Stimulated activated CD4-positive, alpha-beta T cell treated with anti-CD3 and anti-CD28 coated beads, Interleukin-15, amount 100 ng/mL, for 1 hour (primary cell): ENCODE results near the gene CNN3.

ENCODE experiments used
- DNase-seq, 2 donors: peaks; one replicate each; pipeline ENCODE4 v3.0.0-alpha.2; 2020; ENCODE audit warnings: low read depth in 1 of 2, low spot score in 1 of 2

CNN3 gene

GRCh38 chr1:94926915-94927404, at the start of gene CNN3:
CNN3 (minus strand) TSS chr1:94927110; CDS start chr1:94926894, 216 bp downstream.
- peak; percentile 26 to 52 for DNase-seq

DNA sequence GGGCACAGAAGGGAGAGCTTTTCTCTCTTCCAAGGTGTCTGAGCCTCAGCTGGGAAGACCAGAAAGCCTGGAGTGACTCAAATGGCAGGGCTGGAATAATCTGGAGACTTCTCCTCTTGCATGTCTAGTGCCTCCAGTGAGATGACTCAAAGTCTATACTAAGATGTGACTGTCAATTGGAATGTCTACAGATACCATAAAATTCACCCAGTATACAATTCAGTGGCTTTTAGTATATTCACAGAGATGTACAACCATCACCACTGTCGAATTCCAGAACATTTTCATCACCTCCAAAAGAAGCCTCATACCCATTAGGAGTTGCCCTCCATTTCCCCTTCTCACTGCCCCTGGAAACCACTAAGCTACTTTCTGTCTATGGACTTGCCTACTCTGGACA, 47.9 kb upstream of the CNN3 start:
- DNase-seq = no peak

DNA sequence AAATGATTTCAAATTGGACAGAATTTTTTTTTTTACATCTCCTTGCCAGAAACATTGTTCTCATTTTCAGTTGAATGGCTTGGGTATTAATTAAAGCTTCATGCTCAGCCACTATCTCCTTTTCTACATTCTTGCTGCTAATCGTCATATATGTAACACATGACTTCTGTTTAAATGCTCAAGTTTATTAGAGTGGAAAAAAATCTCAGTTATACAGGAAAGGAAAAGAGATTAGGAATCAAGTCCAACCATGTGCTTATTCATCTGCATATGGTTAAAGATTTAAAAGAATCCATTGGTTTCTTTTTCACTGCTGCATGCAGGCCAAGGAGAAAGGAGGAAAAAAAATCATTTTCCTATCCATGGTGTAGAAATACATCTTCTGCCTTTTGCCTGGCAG, 47.3 kb upstream of the CNN3 start:
- no peak for DNase-seq

- no peak for DNase-seq
Measured at GRCh38 chr1:94973309-94973922, 46.5 kb upstream of the CNN3 start.

GRCh38 chr1:94971491-94971924, 44.6 kb upstream of the CNN3 start:
- no peak for DNase-seq

- no peak for DNase-seq
Measured at GRCh38 chr1:94970783-94971182, 43.9 kb upstream of the CNN3 start.

- DNase-seq = no peak
Measured at GRCh38 chr1:94969137-94969536, 42.2 kb upstream of the CNN3 start.

GRCh38 chr1:94966033-94966432, 39.1 kb upstream of the CNN3 start:
- DNase-seq = no peak

DNA sequence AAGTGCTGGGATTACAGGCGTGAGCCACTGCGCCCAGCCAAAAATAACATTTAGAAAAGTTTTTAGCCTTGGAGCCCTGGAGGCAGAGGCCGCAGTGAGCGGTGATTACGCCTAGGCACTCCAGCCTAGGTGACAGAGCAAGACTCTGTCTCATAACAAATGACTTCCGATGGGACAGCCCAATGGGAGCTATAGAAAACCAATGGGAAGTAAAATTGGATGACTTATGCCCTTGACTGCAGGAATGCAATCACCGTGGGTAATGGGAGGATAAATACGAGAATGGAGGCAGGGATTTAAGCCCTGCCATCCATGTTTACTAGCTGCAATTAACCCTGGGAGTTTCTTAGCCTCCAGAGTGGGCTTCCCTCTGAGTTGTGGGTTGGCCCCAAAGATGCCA, 37.0 kb upstream of the CNN3 start:
- no peak for DNase-seq

- DNase-seq = no peak
Measured at GRCh38 chr1:94962409-94963265, 35.7 kb upstream of the CNN3 start.

DNA sequence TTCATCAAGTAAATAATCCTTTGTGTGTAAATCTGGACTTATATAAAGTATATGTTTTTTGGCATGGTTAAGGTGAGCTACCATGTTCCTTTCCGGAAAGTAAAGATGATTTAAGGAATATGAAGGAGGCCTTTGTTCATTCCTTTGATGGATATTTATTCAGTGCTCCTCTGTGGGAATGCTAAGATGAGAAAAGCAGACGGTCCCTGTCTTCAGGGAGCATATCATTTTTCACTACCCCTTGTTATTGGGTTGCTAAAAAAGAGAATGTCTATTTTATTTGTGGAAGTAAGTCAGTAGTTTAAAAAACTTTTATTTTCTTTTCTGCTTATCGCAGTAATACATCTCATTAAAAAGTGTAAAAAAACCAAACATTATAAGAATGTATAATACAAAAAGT, 35.1 kb upstream of the CNN3 start:
- DNase-seq = no peak

DNA sequence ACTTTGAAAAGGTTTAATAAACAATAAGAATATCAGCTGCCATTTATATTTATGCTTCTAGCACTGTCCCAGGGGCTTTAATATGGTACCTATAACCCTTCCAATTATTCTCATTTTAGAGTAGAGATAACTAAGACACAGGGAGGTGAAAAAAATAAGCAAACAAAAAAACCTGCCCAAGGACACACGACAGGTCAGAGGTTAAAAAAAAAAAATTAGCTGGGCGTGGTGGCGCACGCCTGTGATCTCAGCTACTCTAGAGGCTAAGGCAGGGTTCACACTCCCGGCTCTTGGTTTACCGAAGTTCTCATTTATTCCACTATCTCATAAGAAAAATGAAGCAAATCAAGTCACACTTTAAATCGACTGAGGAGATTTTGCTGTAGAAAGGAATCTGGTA, 34.7 kb upstream of the CNN3 start:
- no peak for DNase-seq

DNA sequence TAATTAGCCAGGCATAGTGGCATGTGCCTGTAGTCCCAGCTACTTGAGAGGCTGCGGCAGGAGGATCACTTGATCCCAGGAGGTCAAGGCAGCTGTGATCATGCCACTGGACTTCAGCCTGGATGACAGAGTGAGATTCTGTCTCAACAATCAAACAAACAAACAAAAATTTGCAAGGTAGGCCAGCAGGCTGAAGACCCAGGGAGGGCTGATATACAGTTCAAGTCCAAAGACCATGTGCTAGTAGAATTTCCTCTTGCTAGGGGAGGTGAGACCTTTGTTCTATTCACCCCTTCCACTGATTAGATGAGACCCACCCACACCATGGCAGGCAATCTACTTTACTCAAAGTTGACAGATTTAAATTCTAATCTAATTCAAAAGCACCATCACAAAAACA, 31.2 kb upstream of the CNN3 start:
- no peak for DNase-seq

- no peak for DNase-seq
Measured at GRCh38 chr1:94955767-94956632, 29.1 kb upstream of the CNN3 start.

- DNase-seq = no peak
Measured at GRCh38 chr1:94954263-94955220, 27.6 kb upstream of the CNN3 start.

DNA sequence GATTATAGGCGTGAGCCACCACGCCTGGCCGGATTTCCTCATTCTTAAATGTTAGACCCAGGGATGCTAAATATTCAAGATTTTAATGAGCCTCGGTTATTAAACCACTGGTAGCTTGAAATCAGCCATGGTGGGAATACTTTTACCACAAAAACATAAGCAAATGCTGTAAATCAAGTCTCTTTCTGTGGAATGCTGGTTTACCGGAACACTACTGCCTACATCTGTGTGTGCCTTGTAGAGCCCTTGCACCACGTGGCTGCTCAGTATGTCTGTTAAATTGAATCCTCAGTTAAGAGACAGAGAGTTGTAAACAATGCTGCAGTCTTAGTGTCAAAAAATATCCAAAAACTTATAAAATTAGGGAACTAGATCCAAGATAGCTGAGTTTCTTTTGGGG, 26.8 kb upstream of the CNN3 start:
- DNase-seq = no peak

DNA sequence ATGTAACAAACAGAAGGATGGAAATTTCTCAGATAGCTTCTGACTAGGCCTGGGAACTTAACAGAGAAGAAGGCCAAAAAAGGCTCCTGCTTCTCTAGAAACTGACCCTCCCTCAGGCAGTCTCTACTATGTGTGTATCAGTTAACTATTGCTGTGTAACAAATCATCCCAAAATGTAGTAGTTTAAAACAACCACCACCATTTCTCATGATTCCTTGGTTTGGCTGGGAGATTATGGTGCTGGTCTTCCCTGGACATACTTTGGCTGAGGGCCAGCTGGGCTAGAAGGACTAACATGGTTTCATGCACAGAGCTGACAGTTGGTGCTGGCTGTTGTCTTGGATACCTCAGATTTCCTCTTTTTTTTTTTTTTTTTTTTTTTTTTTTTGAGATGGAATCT, 26.2 kb upstream of the CNN3 start:
- no peak for DNase-seq

- no peak for DNase-seq
Measured at GRCh38 chr1:94952539-94952938, 25.6 kb upstream of the CNN3 start.

DNA sequence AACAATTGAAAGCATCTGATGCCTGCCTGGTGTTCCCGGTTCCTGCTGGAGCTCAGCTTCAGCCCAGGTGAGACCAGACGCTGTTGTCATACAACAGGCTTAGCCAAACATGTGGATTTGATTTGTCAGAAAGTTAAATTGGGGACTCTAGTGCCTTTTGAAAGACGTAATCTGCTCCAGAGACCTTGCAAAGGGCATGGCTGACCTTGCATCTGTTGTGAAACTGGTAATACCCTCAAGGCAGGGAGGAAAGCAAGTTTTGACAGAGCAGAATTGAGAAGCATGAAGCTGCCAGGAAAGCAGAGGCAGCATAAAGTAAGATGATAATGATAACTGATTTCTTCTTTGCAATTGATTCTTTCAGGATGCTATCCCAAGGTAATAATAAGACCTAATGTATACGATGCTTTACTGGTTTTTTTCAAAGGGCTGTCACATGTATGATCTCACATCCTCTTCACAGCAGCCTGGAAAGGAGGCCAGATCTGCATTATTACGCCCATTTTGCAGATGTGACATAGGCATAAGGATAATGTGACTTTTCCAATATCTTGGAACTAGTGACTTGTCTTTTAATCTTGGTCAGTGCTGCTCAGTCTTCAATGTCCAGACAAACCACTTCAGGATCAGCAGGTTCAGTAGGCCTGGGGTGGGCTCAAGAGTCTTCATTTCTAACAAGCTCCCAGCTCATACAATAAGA, 24.7 kb upstream of the CNN3 start:
- no peak for DNase-seq

DNA sequence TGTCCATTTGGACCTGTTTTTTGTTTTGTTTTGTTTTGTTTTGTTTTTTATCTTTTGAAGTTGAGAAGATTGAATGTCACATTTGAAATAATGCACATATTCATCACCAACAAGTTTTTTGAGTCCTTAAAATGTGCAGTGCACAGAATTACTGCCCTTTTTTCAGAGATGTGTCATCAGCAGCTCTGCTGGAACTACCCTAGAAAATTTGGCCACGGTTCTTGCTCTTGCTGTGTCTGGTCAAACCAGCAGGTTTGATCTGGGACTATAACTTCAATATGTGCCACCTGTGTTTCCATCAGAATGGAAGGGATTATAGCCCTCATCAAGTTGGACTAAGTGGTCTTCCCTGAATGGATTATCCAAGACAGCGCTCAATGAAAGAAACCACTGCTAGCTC, 24.1 kb upstream of the CNN3 start:
- DNase-seq = no peak
